Measurements from ENCODE around the gene PGGHG. TPM values are rescaled to one million over a fixed set of nuclear protein-coding genes. Genes with fewer than 3 reads are reported as not detected.
"Not testable (repeated sequence)": the region's sequence is repeated elsewhere in the genome, so short reads cannot be mapped to it uniquely, and the experiment has no call there.

The PGGHG gene
- total RNA-seq, 1 donor from 2014 or later: 163 TPM

- no peak for TF ChIP-seq CTCF (IDR thresholded peaks at IDR 0.05)
- Histone ChIP-seq H3K4me1 (peaks cover 29% of the 10 kb centered on the region), H3K9me3 (no peaks in the 10 kb centered on the region), H3K27me3 (ENCODE audit: low read depth) (no peaks in the 10 kb centered on the region), H3K4me3 (no peak overlapping the region), H3K27ac (no peak overlapping the region), H3K36me3 (no peaks in the 10 kb centered on the region)
- no peak for DNase-seq
- intact Hi-C loops (cut with DNase I): no loop called here
- ATAC-seq: no peak
Observed at GRCh38 chr11:331358-332060, 42.6 kb downstream of the PGGHG start.

- Histone ChIP-seq H3K36me3 (no peaks in the 10 kb centered on the region), H3K4me1 (peaks cover 18% of the 10 kb centered on the region), H3K4me3 (no peak overlapping the region), H3K27ac (no peak overlapping the region), H3K27me3 (ENCODE audit: low read depth) (no peaks in the 10 kb centered on the region), H3K9me3 (no peaks in the 10 kb centered on the region)
- ATAC-seq (peak in 1 of 2 donors; percentile 14), DNase-seq (no peak)
- no peak for TF ChIP-seq CTCF (IDR thresholded peaks at IDR 0.05)
- intact Hi-C loops (cut with DNase I): no loop called here
Observed at GRCh38 chr11:332651-333480, 43.9 kb downstream of the PGGHG start.

- intact Hi-C loops (cut with DNase I); DNase-seq; H3K27me3 ChIP-seq (ENCODE audit: low read depth): not testable (repeated sequence)
Observed at GRCh38 chr11:333616-334263, 44.8 kb downstream of the PGGHG start.

GRCh38 chr11:334264-334994 lies 45.5 kb downstream of the PGGHG start:
- intact Hi-C loops (cut with DNase I): no loop called here
- Histone ChIP-seq H3K4me3 (no peak overlapping the region), H3K9me3 (no peaks in the 10 kb centered on the region), H3K4me1 (peaks cover 14% of the 10 kb centered on the region), H3K36me3 (no peaks in the 10 kb centered on the region), H3K27me3 (ENCODE audit: low read depth) (no peaks in the 10 kb centered on the region), H3K27ac (peak overlapping the region; percentile 11)
- TF ChIP-seq CTCF (IDR thresholded peaks at IDR 0.05): no peak
- DNase-seq: no peak
- ATAC-seq: peak in 1 of 2 donors; percentile 51

More at GRCh38 chr11:333616-334263, 44.8 kb downstream of the PGGHG start:
- peaks cover 14% of the 10 kb centered on the region for H3K4me1 ChIP-seq
- peak overlapping the region; percentile 11 for H3K27ac ChIP-seq
- H3K36me3 ChIP-seq, H3K4me3 ChIP-seq, H3K9me3 ChIP-seq, ATAC-seq: not testable (repeated sequence)

- H3K27ac ChIP-seq: peak overlapping the region; percentile 67
- no peaks in the 10 kb centered on the region for H3K27me3 ChIP-seq (ENCODE audit: low read depth)
- ATAC-seq: peak in 1 of 2 donors; percentile 29
- intact Hi-C loops (cut with DNase I): no loop called here
- DNase-seq: no peak
- no peak for TF ChIP-seq CTCF (IDR thresholded peaks at IDR 0.05)
- no peak overlapping the region for H3K4me3 ChIP-seq
- peaks cover 14% of the 10 kb centered on the region for H3K4me1 ChIP-seq
- H3K36me3 ChIP-seq: no peaks in the 10 kb centered on the region
- H3K9me3 ChIP-seq: no peaks in the 10 kb centered on the region
Observed at GRCh38 chr11:335779-336658, 47.1 kb downstream of the PGGHG start.

Measured in lower lobe of right lung (tissue), 2 donors.